IMR-90 (cell line): Measurements from ENCODE around the gene RIIAD1. TPM values are rescaled to one million over a fixed set of nuclear protein-coding genes. Genes with fewer than 3 reads are reported as not detected.

ENCODE experiments used
- ATAC-seq: fragments of 200-7000 bp; cut with Tn5 transposase; 2 replicates; pipeline ENCODE4 v1.9.1; 2020; ENCODE audit warnings: low read depth, mild to moderate bottlenecking, moderate library complexity
- BruUV-seq: library from RNA; stranded (reverse); fragments of 400-500 nt; replicated peaks from 2 replicates; lab custom pipeline; 2021; lab: Mats Ljungman, UMichigan
- CTCF ChIA-PET: fragments of 300-600 bp; formaldehyde crosslinking; extraction: SDS; loops from one replicate; lab custom pipeline; 2021; ENCODE audit warnings: antibody characterized with exemption; lab: Yijun Ruan, JAX
- POLR2A ChIA-PET: fragments of 300-600 bp; sonication (Branson Sonifier 250); formaldehyde crosslinking; loops from one replicate; lab custom pipeline; 2022; ENCODE audit warnings: antibody characterized with exemption; ENCODE audit not compliant: unreplicated experiment; lab: Charles Lee
- DNase-seq: peaks from one replicate; pipeline ENCODE4 v3.0.0; 2013
- H2AFZ ChIP-seq: replicated peaks from 2 replicates; pipeline ENCODE3; 2013; ENCODE audit warnings: low read length, mild to moderate bottlenecking; ENCODE audit not compliant: poor library complexity
- H2AK5ac ChIP-seq: 2 replicates; pipeline ENCODE4 v1.6.1; 2013; ENCODE audit warnings: low read depth, low read length, inconsistent platforms
- H2AK9ac ChIP-seq: replicated peaks from 2 replicates; pipeline ENCODE3; 2013; ENCODE audit warnings: mild to moderate bottlenecking, low read depth, low read length, moderate library complexity; ENCODE audit not compliant: poor library complexity
- H2BK120ac ChIP-seq: 2 replicates; pipeline ENCODE4 v1.6.1; 2013; ENCODE audit warnings: low read depth, low read length, inconsistent platforms
- H2BK15ac ChIP-seq: 3 replicates; pipeline ENCODE4 v1.6.1; 2013; ENCODE audit warnings: low read depth, low read length, inconsistent platforms
- H2BK20ac ChIP-seq: 2 replicates; pipeline ENCODE4 v1.6.1; 2013; ENCODE audit warnings: low read depth, mild to moderate bottlenecking, inconsistent platforms, low read length, moderate library complexity
- H2BK5ac ChIP-seq: 2 replicates; pipeline ENCODE4 v1.6.1; 2013; ENCODE audit warnings: mild to moderate bottlenecking, low read depth, low read length, inconsistent platforms; ENCODE audit not compliant: poor library complexity, severe bottlenecking
- H3K14ac ChIP-seq: replicated peaks from 2 replicates; pipeline ENCODE4 v1.6.1; 2013; ENCODE audit warnings: low read depth, low read length, inconsistent platforms
- H3K18ac ChIP-seq: 2 replicates; pipeline ENCODE4 v1.6.1; 2013; ENCODE audit warnings: low read depth, low read length, control low read depth
- H3K23ac ChIP-seq: 2 replicates; pipeline ENCODE4 v1.6.1; 2013; ENCODE audit warnings: low read depth, low read length, inconsistent platforms
- H3K27ac ChIP-seq: 2 replicates; pipeline ENCODE4 v1.5.1; 2013; ENCODE audit warnings: mild to moderate bottlenecking, control low read depth, low read length; ENCODE audit not compliant: insufficient read depth
- H3K27me3 ChIP-seq: 2 replicates; pipeline ENCODE4 v1.6.1; 2013; ENCODE audit warnings: low read length; ENCODE audit not compliant: control insufficient read depth, insufficient read depth
- H3K36me3 ChIP-seq: 2 replicates; pipeline ENCODE4 v1.6.1; 2013; ENCODE audit warnings: low read length, mixed read lengths; ENCODE audit not compliant: control insufficient read depth, insufficient read depth
- H3K4ac ChIP-seq: 2 replicates; pipeline ENCODE4 v1.6.1; 2013; ENCODE audit warnings: low read depth, low read length, inconsistent platforms
- H3K4me1 ChIP-seq: 2 replicates; pipeline ENCODE4 v1.6.1; 2013; ENCODE audit warnings: low read length, mixed read lengths; ENCODE audit not compliant: control insufficient read depth, insufficient read depth
- H3K4me2 ChIP-seq: 2 replicates; pipeline ENCODE4 v1.6.1; 2013; ENCODE audit warnings: low read depth, mild to moderate bottlenecking, control low read depth, low read length, moderate library complexity
- H3K4me3 ChIP-seq: 2 replicates; pipeline ENCODE4 v1.5.1; 2013; ENCODE audit warnings: low read depth, mild to moderate bottlenecking, control low read depth, low read length, moderate library complexity; ENCODE audit not compliant: insufficient read depth
- H3K56ac ChIP-seq: 2 replicates; pipeline ENCODE4 v1.6.1; 2013; ENCODE audit warnings: low read length, inconsistent platforms; ENCODE audit not compliant: insufficient read depth; ENCODE audit errors: extremely low read depth
- H3K79me1 ChIP-seq, 2 experiments: 2 replicates each; pipeline ENCODE4 v1.6.1; 2013; ENCODE audit warnings: low read length in 2 of 2, inconsistent platforms in 1 of 2, low read depth in 1 of 2
- H3K9ac ChIP-seq: 2 replicates; pipeline ENCODE4 v1.6.1; 2013; ENCODE audit warnings: low read depth, low read length, control low read depth
- H3K9me1 ChIP-seq: 2 replicates; pipeline ENCODE4 v1.6.1; 2013; ENCODE audit warnings: low read length, inconsistent platforms; ENCODE audit not compliant: insufficient read depth
- H3K9me3 ChIP-seq: 2 replicates; pipeline ENCODE4 v1.6.1; 2013; ENCODE audit warnings: low read length; ENCODE audit not compliant: control insufficient read depth, insufficient read depth
- H4K20me1 ChIP-seq: 2 replicates; pipeline ENCODE4 v1.6.1; 2013; ENCODE audit warnings: low read length, inconsistent platforms; ENCODE audit not compliant: insufficient read depth
- H4K5ac ChIP-seq: 2 replicates; pipeline ENCODE4 v1.6.1; 2013; ENCODE audit warnings: mild to moderate bottlenecking, low read depth, low read length, control low read depth
- H4K8ac ChIP-seq, 2 experiments: 2 replicates each; pipeline ENCODE4 v1.6.1; 2013; ENCODE audit warnings: low read depth in 2 of 2, low read length in 2 of 2, control low read depth in 1 of 2, inconsistent platforms in 1 of 2
- H4K91ac ChIP-seq: 2 replicates; pipeline ENCODE4 v1.6.1; 2013; ENCODE audit warnings: low read depth, low read length, inconsistent platforms; ENCODE audit not compliant: insufficient read depth
- CEBPB ChIP-seq: IDR thresholded peaks from 2 replicates; pipeline ENCODE4 v1.6.1; 2012; ENCODE audit warnings: low read depth, low read length, improper control_type of control experiment
- RFX5 ChIP-seq: IDR thresholded peaks from 2 replicates; pipeline ENCODE4 v1.8.0; 2012; ENCODE audit warnings: low read depth, mild to moderate bottlenecking, low read length, moderate library complexity
- WGBS, 2 experiments: methylation state at CpG; one replicate each; pipeline versions ENCODE4 v1.1.5 to v1.1.7; 2013; ENCODE audit warnings: missing lambda C conversion rate in 2 of 2; ENCODE audit not compliant: insufficient read length in 1 of 2; ENCODE audit errors: extremely low coverage in 2 of 2; 5-methylcytosine and 5-hydroxymethylcytosine counted together
- dilution Hi-C: fragments of 300-500 bp; cut with HindIII; formaldehyde crosslinking; loops from one replicate; pipeline ENCODE4 v1.14.3; 2018; ENCODE audit warnings: low sequenced_read_pairs; ENCODE audit not compliant: unreplicated experiment
- in situ Hi-C: fragments of 300-500 bp; cut with MboI; formaldehyde crosslinking; loops from 3 replicates; pipeline ENCODE4 v1.14.3; 2019; ENCODE audit warnings: low sequenced_read_pairs, inconsistent platforms, mixed read lengths
- intact Hi-C: fragments of 100-400 bp; cut with micrococcal nuclease; formaldehyde crosslinking; loops from 2 replicates; pipeline ENCODE4 v1.10.0; 2022
- polyA plus RNA-seq, 3 experiments: library from polyadenylated mRNA; depleted of rRNA; stranded (reverse); fragments of >200 nt; gene quantifications; 2 replicates each; pipeline ENCODE4 v1.2.3, GENCODE V29; 2012; ENCODE audit warnings: low replicate concordance in 1 of 3
- total RNA-seq: library from RNA; depleted of rRNA; stranded (reverse); fragments of >200 nt; gene quantifications from 2 replicates; pipeline ENCODE4 v1.2.3, GENCODE V29; 2012

Gene RIIAD1
- total and polyA plus RNA-seq, 2 of the 4 experiments (the other 2 are of a cell fraction): not detected

DNA sequence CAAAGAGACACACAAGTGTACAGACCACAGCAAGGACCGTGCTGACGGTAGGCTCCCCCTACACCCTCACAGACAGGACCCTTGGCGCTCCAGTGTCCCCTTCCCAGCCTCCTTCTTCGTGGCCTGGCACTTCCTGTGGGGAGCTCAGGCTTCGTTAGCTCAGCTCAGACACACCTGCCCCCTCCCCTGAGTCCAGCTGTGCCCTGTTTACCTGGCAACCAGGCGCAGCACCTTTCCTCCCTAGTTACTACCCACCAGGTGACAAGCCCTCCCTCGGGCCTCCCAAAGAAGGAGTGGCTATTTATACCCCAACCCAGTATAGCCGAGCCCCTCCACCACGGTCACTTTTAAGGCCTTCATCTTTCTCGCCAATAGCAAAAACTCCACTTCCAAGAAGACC is 9.4 kb upstream of the RIIAD1 start:
- Histone ChIP-seq H2AK9ac (no peak overlapping the region), H3K14ac (no peak overlapping the region), H3K27me3 (peaks cover 62% of the 10 kb centered on the region), H3K4me1 (no peaks in the 10 kb centered on the region), H3K18ac (no peak overlapping the region), H3K9ac (no peak overlapping the region), H2BK120ac (no peak overlapping the region), H2BK15ac (no peak overlapping the region), H3K4ac (no peak overlapping the region), H3K79me1 (no peaks in the 10 kb centered on the region), H4K91ac (no peak overlapping the region), H3K23ac (no peak overlapping the region), H3K4me2 (no peak overlapping the region), H3K4me3 (no peak overlapping the region), H4K8ac (no peak overlapping the region), H2AK5ac (no peak overlapping the region), H3K27ac (no peak overlapping the region), H3K36me3 (no peaks in the 10 kb centered on the region), H4K5ac (no peak overlapping the region), H4K20me1 (no peaks in the 10 kb centered on the region; the same call in 1 of the 2 replicates), H3K56ac (no peak overlapping the region), H2AFZ (no peak overlapping the region), H2BK5ac (no peak overlapping the region), H2BK20ac (no peak overlapping the region), H3K9me1 (no peaks in the 10 kb centered on the region), H3K9me3 (no peaks in the 10 kb centered on the region)
- DNase-seq (no peak), ATAC-seq (no peak)
- CTCF ChIA-PET: interaction anchor here (0.6 kb wide), 1 partner anchor 296 kb away, joined by 4 read pairs; no protein-coding TSS in a partner anchor
- 32% methylated on average over 6 of the region's 10 CpGs; no CpG with 5 or more reads in 1 of the 2 experiments for WGBS, 2 experiments
- intact Hi-C loops (no loop called here), dilution Hi-C loops (no loop called here), in situ Hi-C loops (no loop called here)
- POLR2A ChIA-PET: no interaction called here
- no TSS peak for BruUV-seq
- no peak for TF ChIP-seq RFX5
- TF ChIP-seq CEBPB: no peak
